ENCODE results near the gene SPO11.

DNA sequence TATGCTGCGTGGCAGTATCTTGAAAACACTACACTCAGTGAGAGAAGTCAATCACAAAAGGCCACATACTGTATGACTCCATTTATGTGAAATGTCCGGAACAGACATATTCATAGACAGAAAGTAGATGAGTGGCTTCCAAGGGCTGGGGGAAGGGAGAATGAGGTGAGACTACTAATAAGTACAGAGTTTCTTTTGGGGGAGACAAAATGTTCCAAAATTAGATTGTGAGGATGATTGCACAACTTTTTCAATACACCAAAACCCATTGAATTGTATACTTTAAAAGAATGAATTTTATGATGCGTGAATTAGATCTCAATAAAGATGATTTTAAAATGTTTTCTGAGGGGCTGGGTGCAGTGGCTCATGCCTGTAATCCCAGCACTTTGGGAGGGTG is 9.2 kb upstream of the SPO11 start:
- TF ChIP-seq EP300 (IDR thresholded peaks at IDR 0.05; ENCODE audit: borderline replicate concordance) (no peak), YY1 (IDR thresholded peaks at IDR 0.05; ENCODE audit: low read depth) (no peak), TAF1 (IDR thresholded peaks at IDR 0.05; ENCODE audit: low read depth) (no peak)

All from Ishikawa (cell line).